ENCODE results near the gene DTNBP1. TPM values are rescaled to one million over a fixed set of nuclear protein-coding genes. Genes with fewer than 3 reads are reported as not detected.

Gene DTNBP1
- total RNA-seq, 1 experiment from 2014 or later = 20.7 TPM

DNA sequence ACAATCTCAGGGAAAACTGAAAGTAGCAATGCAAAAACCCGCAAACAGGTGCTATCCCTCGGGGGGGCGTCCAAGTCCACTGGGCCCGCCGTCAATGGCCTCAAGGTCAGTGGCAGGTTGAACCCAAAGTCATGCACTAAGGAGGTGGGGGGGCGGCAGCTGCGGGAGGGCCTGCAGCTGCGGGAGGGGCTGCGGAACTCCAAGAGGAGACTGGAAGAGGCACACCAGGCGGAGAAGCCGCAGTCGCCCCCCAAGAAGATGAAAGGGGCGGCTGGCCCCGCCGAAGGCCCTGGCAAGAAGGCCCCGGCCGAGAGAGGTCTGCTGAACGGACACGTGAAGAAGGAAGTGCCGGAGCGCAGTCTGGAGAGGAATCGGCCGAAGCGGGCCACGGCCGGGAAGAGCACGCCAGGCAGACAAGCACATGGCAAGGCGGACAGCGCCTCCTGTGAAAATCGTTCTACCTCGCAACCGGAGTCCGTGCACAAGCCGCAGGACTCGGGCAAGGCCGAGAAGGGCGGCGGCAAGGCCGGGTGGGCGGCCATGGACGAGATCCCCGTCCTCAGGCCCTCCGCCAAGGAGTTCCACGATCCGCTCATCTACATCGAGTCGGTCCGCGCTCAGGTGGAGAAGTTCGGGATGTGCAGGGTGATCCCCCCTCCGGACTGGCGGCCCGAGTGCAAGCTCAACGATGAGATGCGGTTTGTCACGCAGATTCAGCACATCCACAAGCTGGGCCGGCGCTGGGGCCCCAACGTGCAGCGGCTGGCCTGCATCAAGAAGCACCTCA lies 166.3 kb downstream of the DTNBP1 start:
- Histone ChIP-seq H3K4me1 (no peaks in the 10 kb centered on the region), H3K4me3 (ENCODE audit: low read depth, low read length) (no peak overlapping the region), H3K36me3 (ENCODE audit: control insufficient read depth, insufficient read depth, low read length) (no peaks in the 10 kb centered on the region), H3K9me3 (no peaks in the 10 kb centered on the region), H3K27me3 (replicated peaks; ENCODE audit: control insufficient read depth, insufficient read depth, low read length) (no peaks in the 10 kb centered on the region)
- H3K36me3 Mint-ChIP-seq (ENCODE audit: insufficient read depth, unreplicated experiment) = peaks cover 26% of the 10 kb centered on the region
- no peaks in the 10 kb centered on the region for H3K9me3 Mint-ChIP-seq (ENCODE audit: unreplicated experiment)
- no peak overlapping the region for H3K4me3 Mint-ChIP-seq (ENCODE audit: unreplicated experiment)
- TF ChIP-seq, protein P1, sequence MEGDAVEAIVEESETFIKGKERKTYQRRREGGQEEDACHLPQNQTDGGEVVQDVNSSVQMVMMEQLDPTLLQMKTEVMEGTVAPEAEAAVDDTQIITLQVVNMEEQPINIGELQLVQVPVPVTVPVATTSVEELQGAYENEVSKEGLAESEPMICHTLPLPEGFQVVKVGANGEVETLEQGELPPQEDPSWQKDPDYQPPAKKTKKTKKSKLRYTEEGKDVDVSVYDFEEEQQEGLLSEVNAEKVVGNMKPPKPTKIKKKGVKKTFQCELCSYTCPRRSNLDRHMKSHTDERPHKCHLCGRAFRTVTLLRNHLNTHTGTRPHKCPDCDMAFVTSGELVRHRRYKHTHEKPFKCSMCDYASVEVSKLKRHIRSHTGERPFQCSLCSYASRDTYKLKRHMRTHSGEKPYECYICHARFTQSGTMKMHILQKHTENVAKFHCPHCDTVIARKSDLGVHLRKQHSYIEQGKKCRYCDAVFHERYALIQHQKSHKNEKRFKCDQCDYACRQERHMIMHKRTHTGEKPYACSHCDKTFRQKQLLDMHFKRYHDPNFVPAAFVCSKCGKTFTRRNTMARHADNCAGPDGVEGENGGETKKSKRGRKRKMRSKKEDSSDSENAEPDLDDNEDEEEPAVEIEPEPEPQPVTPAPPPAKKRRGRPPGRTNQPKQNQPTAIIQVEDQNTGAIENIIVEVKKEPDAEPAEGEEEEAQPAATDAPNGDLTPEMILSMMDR (IDR thresholded peaks at IDR 0.05; ENCODE audit: insufficient read depth in 1 of 2, low read depth in 1 of 2, low read length in 1 of 2, severe bottlenecking in 1 of 2, unreplicated experiment in 1 of 2) = no peak
- ChIA-PET CTCF (no interaction called here), POLR2A (no interaction called here)
- H3K27ac Mint-ChIP-seq (ENCODE audit: unreplicated experiment) = no peak overlapping the region
- no TSS peak for BruUV-seq (replicated peaks)
- H3K27me3 Mint-ChIP-seq (ENCODE audit: insufficient read depth, unreplicated experiment) = no peaks in the 10 kb centered on the region
- intact Hi-C loops (cut with micrococcal nuclease; ENCODE audit: unreplicated experiment) = no loop called here
- DNase-seq = no peak
- H3K4me1 Mint-ChIP-seq (ENCODE audit: low read depth, unreplicated experiment) = no peaks in the 10 kb centered on the region

DNA sequence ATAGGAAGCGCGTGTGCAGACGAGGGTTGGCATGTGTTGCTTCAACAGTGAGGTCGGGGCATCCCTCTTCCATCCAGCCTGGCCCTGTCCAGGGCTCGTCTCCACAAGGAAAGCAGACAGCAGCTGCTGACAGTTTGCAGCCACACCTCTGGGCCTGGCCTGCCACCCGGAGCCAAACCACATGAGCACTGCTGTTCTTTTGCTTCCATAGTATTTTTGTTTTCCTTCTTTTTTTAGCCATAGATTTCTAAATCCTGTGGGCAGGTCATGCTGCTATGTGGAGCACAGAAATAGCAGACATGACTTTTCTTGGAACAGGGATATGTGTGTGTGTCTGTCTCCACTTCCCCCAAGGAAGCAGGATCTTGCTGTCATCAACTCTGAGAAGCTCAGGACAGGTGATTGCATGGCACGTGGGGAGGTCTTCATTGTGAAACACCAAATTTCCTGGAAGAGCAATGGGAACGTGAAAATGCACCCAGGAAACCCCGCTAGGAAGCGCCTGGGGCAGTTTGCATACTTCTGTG lies 167.4 kb downstream of the DTNBP1 start:
- no peaks in the 10 kb centered on the region for H3K27me3 Mint-ChIP-seq (ENCODE audit: insufficient read depth, unreplicated experiment)
- no peak for DNase-seq
- Histone ChIP-seq H3K27me3 (replicated peaks; ENCODE audit: control insufficient read depth, insufficient read depth, low read length) (no peaks in the 10 kb centered on the region), H3K36me3 (ENCODE audit: control insufficient read depth, insufficient read depth, low read length) (no peaks in the 10 kb centered on the region), H3K9me3 (no peaks in the 10 kb centered on the region), H3K4me1 (no peaks in the 10 kb centered on the region), H3K4me3 (ENCODE audit: low read depth, low read length) (no peak overlapping the region)
- ChIA-PET POLR2A (no interaction called here), CTCF (no interaction called here)
- no peaks in the 10 kb centered on the region for H3K9me3 Mint-ChIP-seq (ENCODE audit: unreplicated experiment)
- TF ChIP-seq, protein P1 (IDR thresholded peaks at IDR 0.05; ENCODE audit: insufficient read depth in 1 of 2, low read depth in 1 of 2, low read length in 1 of 2, severe bottlenecking in 1 of 2, unreplicated experiment in 1 of 2) = no peak
- no TSS peak for BruUV-seq (replicated peaks)
- intact Hi-C loops (cut with micrococcal nuclease; ENCODE audit: unreplicated experiment) = no loop called here
- H3K4me1 Mint-ChIP-seq (ENCODE audit: low read depth, unreplicated experiment) = no peaks in the 10 kb centered on the region
- H3K36me3 Mint-ChIP-seq (ENCODE audit: insufficient read depth, unreplicated experiment) = peaks cover 24% of the 10 kb centered on the region
- no peak overlapping the region for H3K27ac Mint-ChIP-seq (ENCODE audit: unreplicated experiment)
- H3K4me3 Mint-ChIP-seq (ENCODE audit: unreplicated experiment) = no peak overlapping the region

DNA sequence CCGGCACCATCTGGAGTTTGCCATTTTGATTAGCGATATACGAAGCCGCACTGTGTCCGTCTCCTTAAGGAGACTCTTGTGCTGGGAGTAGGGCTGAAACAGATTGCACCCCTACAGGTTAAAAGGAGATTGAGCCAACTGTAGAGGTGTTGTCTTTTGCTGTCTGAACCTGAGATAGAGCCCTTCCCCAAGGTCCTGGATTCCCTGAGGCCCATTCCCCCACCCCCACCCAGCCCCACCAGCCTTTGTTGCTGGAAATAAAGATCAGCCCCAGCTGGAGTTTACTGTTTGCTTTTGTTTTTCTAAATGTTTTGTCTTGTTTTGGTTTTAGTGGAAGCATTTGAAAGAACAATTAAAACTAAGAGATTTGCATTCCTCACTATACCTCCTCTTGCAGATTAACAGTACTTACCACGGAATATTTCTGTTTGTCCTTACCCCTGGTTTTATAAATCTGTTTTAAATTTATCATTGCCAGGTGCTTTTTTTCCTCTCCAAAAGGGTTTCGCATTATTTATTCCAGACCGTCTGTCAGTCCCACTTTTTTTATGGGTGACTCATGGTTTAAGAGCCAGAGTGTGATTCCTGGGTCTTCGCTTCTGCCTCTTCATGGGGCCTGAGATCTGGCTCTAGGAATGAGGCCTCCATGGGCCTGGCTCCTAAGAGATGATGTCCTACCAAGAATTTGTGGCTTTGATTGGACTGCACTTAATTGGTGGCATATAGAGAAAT lies 169.2 kb downstream of the DTNBP1 start:
- Histone ChIP-seq H3K4me3 (ENCODE audit: low read depth, low read length) (no peak overlapping the region), H3K36me3 (ENCODE audit: control insufficient read depth, insufficient read depth, low read length) (no peaks in the 10 kb centered on the region), H3K4me1 (no peaks in the 10 kb centered on the region), H3K27me3 (replicated peaks; ENCODE audit: control insufficient read depth, insufficient read depth, low read length) (no peaks in the 10 kb centered on the region), H3K9me3 (no peaks in the 10 kb centered on the region)
- intact Hi-C loops (cut with micrococcal nuclease; ENCODE audit: unreplicated experiment) = no loop called here
- BruUV-seq (replicated peaks) = no TSS peak
- Mint-ChIP-seq H3K4me1 (ENCODE audit: low read depth, unreplicated experiment) (no peaks in the 10 kb centered on the region), H3K27me3 (ENCODE audit: insufficient read depth, unreplicated experiment) (no peaks in the 10 kb centered on the region), H3K9me3 (ENCODE audit: unreplicated experiment) (no peaks in the 10 kb centered on the region), H3K36me3 (ENCODE audit: insufficient read depth, unreplicated experiment) (peaks cover 18% of the 10 kb centered on the region), H3K27ac (ENCODE audit: unreplicated experiment) (no peak overlapping the region), H3K4me3 (ENCODE audit: unreplicated experiment) (no peak overlapping the region)
- ChIA-PET CTCF (no interaction called here), POLR2A (no interaction called here)
- no peak for DNase-seq
- TF ChIP-seq, protein P1 (IDR thresholded peaks at IDR 0.05; ENCODE audit: insufficient read depth in 1 of 2, low read depth in 1 of 2, low read length in 1 of 2, severe bottlenecking in 1 of 2, unreplicated experiment in 1 of 2) = no peak

All from Caco-2 (cell line).